Measurements from ENCODE around the gene SHC1.
"Not testable (repeated sequence)": the region's sequence is repeated elsewhere in the genome, so short reads cannot be mapped to it uniquely, and the experiment has no call there.

Gene SHC1

DNA sequence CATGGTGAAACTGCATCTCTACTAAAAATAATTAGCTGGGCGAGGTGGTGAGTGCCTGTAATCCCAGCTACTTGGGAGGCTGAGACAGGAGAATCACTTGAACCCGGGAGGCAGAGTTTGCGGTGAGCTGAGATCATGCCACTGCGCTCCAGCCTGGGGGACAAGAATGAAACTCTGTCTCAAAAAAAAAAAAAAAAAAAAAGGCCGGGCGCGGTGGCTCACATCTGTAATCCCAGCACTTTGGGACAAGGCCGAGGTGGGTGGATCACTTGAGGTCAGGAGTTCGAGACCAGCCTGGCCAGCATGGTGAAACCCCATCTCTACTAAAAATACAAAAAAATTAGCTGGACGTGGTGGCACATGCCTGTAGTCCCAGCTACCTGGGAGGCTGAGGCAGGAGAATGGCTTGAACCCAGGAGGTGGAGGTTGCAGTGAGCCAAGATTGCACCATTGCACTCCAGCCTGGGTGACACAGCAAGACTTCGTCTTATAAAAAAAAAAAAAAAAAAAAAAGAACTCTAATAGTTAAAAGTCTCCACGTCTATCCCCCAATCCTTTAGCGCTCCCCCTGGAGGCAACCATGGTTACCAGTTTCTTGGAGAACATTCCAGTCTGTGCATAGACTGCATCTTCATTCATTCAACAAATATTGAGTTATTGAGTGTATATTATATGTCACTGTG lies 24.9 kb upstream of the SHC1 start:
- DNase-seq (ENCODE audit: low read depth): not testable (repeated sequence)

DNA sequence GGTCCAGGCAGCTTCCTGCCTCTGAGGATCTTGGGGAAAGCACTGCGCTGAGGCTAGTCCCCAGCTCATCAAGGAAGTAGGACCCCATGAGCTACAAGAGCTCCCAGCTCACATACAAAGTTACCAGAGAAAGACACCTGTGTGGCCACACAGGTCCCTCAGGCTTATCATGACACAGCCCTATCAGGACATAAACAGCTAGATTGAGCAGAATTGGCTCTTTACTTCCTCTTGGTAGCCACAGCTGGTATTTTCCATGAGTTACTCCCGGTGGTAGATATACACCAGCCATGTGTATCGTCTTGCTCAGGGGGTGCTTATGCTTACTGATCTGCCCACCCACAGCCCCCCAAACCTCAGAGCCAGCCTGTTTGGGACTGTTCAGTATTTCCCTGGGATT lies 24.0 kb upstream of the SHC1 start:
- no peak for DNase-seq (ENCODE audit: low read depth)

DNA sequence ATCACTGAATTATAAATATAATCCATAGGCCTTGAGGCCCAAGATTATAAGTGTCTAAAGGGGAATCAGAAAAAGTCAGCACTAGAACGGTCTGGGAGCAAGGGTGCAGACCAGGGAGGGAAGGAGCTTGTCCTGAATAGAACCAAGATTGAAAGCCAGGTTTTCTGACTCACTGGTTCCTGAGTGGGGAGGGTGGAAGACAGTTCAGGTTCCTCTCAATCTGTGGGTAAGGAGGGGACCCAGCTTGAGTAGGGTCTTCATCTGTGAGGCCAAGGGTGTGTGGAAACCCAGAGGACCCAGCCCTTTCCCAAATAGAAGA lies 23.7 kb upstream of the SHC1 start:
- no peak for DNase-seq (ENCODE audit: low read depth)

DNA sequence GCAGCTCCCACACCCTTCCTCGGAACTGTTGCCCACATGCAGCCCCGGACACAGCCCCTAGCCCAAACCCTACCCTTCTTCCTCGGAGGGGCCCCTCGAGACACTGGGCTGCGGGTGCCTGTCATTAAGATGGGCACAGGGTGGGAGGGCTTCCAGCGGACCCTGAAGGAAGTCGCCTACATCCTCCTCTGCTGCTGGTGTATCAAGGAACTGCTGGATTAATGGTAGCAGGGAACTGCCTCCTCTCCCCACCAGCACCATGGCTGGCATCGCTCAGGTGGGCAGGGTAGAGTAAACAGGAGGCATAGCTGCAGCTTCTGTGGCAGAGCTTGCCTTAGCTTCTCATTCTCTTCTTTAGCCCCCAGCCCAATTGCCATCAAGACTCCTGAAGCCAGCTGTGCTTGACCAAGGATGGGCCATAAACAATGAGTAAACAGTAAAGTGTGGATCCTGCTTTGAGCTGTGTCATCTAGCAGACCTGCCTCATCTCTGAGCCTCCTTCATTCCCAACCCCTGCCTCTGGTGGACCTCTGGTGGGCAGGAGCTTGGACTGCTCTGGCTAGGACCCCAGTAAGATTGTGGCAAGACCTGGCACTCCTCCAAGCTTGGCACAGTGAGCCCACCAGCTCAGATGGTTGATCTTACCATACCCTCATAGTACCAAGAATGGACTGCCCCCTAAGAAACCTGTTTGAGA lies 23.2 kb upstream of the SHC1 start, which contains the start of gene LENEP:
LENEP (plus strand) TSS at position 15 of the 697 bp plus-strand sequence; CDS start at position 37, 22 bp downstream.
- DNase-seq (ENCODE audit: low read depth): no peak

- no peak for DNase-seq (ENCODE audit: low read depth)
Observed at GRCh38 chr1:154992721-154993571, 22.4 kb upstream of the SHC1 start.

- no peak for DNase-seq (ENCODE audit: low read depth)
Observed at GRCh38 chr1:154990276-154990675, 19.7 kb upstream of the SHC1 start.

DNA sequence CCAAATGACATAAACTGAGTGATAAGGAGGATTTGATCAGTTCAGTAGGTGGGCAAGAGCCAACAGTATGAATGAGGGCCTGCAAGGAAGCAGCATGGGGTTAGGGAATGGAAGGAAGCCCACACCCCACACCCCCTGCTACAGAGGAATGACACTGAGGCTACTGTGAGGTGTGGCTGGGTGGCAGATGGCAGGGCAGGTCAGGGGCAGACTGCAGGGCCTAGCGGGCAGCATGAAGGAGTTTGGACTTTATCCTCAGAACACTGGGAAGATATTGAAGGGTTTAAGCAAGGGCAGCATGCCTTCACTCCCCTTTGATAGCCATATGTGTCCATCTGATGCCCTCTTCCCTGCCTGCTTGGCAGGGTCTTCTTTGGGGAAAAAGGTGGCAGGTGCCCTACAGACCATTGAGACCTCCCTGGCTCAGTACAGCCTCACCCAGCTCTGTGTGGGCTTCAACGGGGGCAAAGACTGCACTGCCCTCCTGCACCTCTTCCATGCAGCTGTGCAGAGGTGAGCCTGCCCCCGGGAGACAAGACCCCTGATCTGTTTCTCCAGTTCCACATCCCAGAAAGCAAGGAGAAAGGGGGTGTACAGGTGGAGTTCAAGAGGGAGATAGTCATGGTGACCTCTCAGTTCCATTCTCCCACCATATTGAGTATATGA lies 18.8 kb upstream of the SHC1 start:
- no peak for DNase-seq (ENCODE audit: low read depth)

- DNase-seq (ENCODE audit: low read depth): no peak
Observed at GRCh38 chr1:154988058-154988954, 17.8 kb upstream of the SHC1 start.

DNA sequence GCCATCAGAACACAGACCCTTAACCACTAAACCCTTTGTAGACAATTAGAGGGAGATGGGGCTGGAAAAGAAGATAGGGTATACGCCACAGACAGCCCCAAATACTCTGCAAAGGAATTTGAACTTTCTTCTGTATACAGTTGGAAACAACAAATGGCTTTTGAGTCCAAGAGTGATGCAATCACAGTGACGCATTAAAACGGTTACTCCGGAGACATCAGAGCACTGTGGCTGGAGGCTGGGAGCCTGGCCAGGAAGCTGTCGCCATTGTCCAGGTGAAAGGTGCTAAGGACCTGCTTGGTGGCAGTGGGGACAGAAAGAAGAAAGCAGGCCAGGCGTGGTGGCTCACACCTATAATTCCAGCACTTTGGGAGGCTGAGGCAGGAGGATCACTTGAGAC lies 16.8 kb upstream of the SHC1 start:
- no peak for DNase-seq (ENCODE audit: low read depth)

DNA sequence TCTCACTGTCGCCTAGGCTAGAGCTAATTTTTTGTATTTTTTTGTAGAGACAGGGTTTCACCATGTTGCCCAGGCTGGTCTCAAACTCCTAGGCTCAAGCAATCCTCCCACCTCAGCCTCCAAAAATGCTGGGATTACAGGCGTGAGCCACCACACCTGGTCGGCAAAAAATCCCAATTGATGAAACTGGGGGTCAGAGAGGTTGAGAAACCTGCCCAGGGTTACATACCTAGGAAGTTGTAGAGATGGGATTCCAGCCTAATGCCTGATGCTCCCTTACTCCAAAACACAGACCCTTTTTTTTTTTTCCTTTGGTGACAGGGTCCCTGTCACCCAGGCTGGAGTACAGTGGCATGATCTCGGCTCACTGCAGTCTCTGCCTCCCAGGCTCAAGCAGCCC lies 16.2 kb upstream of the SHC1 start:
- DNase-seq (ENCODE audit: low read depth): not testable (repeated sequence)

- DNase-seq (ENCODE audit: low read depth): no peak
Observed at GRCh38 chr1:154983776-154984466, 13.4 kb upstream of the SHC1 start.

- DNase-seq (ENCODE audit: low read depth): peak; percentile 96
Observed at GRCh38 chr1:154982897-154983648, 12.5 kb upstream of the SHC1 start, which contains the start of gene FLAD1. FLAD1 (plus strand) TSS chr1:154983344; CDS start chr1:154983695, 351 bp downstream.

DNA sequence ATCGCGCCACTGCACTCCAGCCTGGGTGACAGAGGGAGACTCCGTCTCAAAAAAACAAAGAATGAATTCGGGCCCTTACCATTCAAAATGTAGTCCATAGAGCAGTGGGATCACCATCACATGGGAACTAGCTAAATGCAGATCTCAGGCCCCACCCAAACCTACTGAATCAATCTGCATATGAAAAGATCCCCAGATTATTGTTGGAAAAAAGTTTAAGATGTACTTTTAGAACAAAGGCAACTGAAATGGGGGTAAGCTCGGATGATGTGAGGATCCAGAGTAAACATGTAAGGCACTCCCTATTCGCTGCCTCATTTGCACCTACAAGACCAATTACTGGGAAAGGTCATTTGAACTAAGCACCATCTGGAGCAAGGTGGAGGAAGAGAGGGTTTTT lies 11.8 kb upstream of the SHC1 start:
- DNase-seq (ENCODE audit: low read depth): no peak

DNA sequence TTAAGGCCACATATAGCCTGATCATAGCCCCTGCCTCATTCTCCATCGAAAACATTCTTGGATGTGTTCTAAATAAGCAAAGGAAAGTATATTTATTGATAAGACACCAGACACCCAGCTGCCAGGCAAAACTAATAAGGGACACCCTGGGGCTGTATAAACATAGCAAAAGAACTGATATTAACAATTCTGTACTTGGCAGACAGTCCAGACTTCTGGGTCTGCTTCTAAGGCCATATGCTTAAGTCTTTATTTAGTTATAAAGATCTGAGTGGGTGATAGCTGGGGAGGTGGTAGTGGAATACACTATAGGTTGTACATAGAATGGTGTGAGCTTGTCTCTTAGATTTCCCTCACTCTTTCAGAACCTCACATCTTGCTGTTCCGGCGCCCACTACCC lies 7.8 kb upstream of the SHC1 start:
- no peak for DNase-seq (ENCODE audit: low read depth)

DNA sequence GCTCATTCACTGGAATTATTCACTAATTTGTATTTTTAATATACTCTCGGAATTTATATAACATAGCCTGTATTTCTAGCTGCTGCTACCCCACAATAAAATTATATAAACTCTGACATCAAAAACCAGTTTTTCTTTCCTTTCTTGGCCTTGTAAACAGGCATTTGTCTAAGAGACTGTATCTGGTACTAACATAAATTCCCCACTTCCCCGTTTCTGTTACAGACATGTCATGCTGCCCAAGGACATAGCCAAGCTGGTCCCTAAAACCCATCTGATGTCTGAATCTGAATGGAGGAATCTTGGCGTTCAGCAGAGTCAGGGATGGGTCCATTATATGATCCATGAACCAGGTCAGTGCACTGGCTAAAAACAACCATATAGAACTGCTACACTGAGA lies 7.2 kb upstream of the SHC1 start:
- not testable (repeated sequence) for DNase-seq (ENCODE audit: low read depth)

DNA sequence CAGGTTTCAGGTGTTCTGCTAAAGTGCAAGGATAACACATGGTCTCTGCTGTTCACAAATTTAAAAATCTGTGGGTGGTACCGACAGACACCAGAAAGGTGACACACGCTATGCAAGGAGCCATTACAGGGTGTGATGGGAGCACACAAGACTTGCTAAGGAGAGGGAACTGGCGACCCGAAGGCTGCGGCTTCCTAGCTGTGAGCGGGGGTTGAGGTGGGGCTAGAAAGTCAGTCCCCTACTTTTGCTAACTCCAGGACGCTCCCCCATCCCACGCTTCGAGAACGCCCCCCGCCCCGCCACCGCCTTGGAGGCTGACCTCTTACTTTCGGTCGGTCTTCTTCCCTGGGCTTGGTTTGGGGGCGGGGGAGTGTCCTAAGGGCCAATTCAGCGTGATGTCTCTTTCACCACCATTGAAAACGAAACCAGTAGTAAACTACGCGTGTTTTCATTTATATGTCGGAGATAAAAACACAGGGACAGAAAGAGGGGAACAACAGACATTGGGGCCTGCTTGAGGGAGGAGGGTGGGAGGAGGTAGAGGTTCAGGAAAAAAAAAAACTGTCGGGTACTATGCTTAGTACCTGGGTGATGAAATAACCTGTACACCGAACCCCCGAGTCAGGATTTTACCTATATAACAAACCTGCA lies 5.0 kb upstream of the SHC1 start:
- DNase-seq (ENCODE audit: low read depth): peak; percentile 41

- peak; percentile 91 for DNase-seq (ENCODE audit: low read depth)
Observed at GRCh38 chr1:154974808-154975408, 4.4 kb upstream of the SHC1 start.

GRCh38 chr1:154974102-154974807 lies 3.7 kb upstream of the SHC1 start, which contains the start of gene CKS1B:
CKS1B (plus strand) TSS chr1:154974681; CDS start chr1:154974746, 65 bp downstream.
- peak; percentile 93 for DNase-seq (ENCODE audit: low read depth)
